Lung (tissue), 12 donors: ENCODE data around the gene FN3K. TPM values are rescaled to one million over a fixed set of nuclear protein-coding genes. Genes with fewer than 3 reads are reported as not detected.

ENCODE experiments used
- ATAC-seq: fragments of 200-7000 bp; cut with Tn5 transposase; one replicate; pipeline ENCODE4 v1.9.1; 2020; ENCODE audit warnings: moderate number of reproducible peaks; ENCODE audit not compliant: insufficient read depth, low FRiP score
- DNase-seq, 3 donors: peaks; one replicate each; pipeline ENCODE4 v3.0.0-alpha.2; 2013 to 2017
- H3K27ac ChIP-seq, 2 donors: one replicate each; pipeline ENCODE4 v1.5.1; 2013; ENCODE audit warnings: mild to moderate bottlenecking in 2 of 2, moderate library complexity in 2 of 2, control low read depth in 1 of 2, inconsistent platforms in 1 of 2, low read depth in 1 of 2, low read length in 1 of 2
- H3K27me3 ChIP-seq, 3 donors: one replicate each; pipeline ENCODE4 v1.5.1; 2013; ENCODE audit warnings: low read length in 2 of 3; ENCODE audit not compliant: control insufficient read depth in 3 of 3, insufficient read depth in 3 of 3
- H3K36me3 ChIP-seq, 4 donors: one replicate each; pipeline ENCODE4 v1.5.1; 2013; ENCODE audit warnings: low read length in 4 of 4, mild to moderate bottlenecking in 1 of 4, moderate library complexity in 1 of 4; ENCODE audit not compliant: control insufficient read depth in 4 of 4, insufficient read depth in 4 of 4
- H3K4me1 ChIP-seq, 5 donors: one replicate each; pipeline ENCODE4 v1.5.1; 2013; ENCODE audit warnings: low read length in 5 of 5, mild to moderate bottlenecking in 2 of 5, moderate library complexity in 1 of 5; ENCODE audit not compliant: control insufficient read depth in 5 of 5, insufficient read depth in 5 of 5
- H3K4me3 ChIP-seq: one replicate; pipeline ENCODE4 v1.5.1; 2013; ENCODE audit warnings: mild to moderate bottlenecking, control low read depth, moderate library complexity
- H3K9ac ChIP-seq, 2 donors: one replicate each; pipeline ENCODE4 v1.5.1; 2013; ENCODE audit warnings: low read length in 2 of 2, control low read depth in 1 of 2; ENCODE audit not compliant: insufficient read depth in 1 of 2
- H3K9me3 ChIP-seq, 4 donors: one replicate each; pipeline ENCODE4 v1.5.1; 2013; ENCODE audit warnings: low read length in 3 of 4, mild to moderate bottlenecking in 1 of 4, moderate library complexity in 1 of 4; ENCODE audit not compliant: control insufficient read depth in 4 of 4, insufficient read depth in 3 of 4
- CTCF ChIP-seq: IDR thresholded peaks from 2 replicates; pipeline ENCODE4 v1.5.1; 2012; ENCODE audit warnings: mild to moderate bottlenecking; ENCODE audit errors: control extremely low read depth, extremely low read depth
- WGBS, 2 donors: extraction: QIAGEN DNeasy Blood & Tissue Kit; methylation state at CpG; one replicate each; pipeline ENCODE4 v1.1.7; 2013; 5-methylcytosine and 5-hydroxymethylcytosine counted together
- polyA plus RNA-seq, 2 donors: library from polyadenylated mRNA; stranded (reverse); fragments of 200-250 nt; gene quantifications; one replicate each; pipeline ENCODE4 v1.2.1, GENCODE V29; 2013
- total RNA-seq, 2 donors: library from RNA; depleted of rRNA in 1 of 2; stranded (reverse); fragments of >200 nt in 1 of 2; gene quantifications; one replicate each; pipeline ENCODE4 v1.2.1, GENCODE V29; 2014 to 2021
- donor health status: control.
- donor health status: control.
- donor health status: Bipolar disorder and iron deficiency.
- donor health status: healthy.
- donor health status: DM: yes; HTN: yes; CAD: no.

FN3K gene
- total and polyA plus RNA-seq, 4 donors, result 5.0 to 21.0 (median 16.4) TPM

GRCh38 chr17:82703935-82704865 is 31.2 kb upstream of the FN3K start:
- Histone ChIP-seq H3K4me1 (peaks cover 0 to 12% (median 4%) of the 10 kb centered on the region in 5 donors), H3K4me3 (no peak overlapping the region), H3K36me3 (no peaks in the 10 kb centered on the region), H3K27me3 (no peaks in the 10 kb centered on the region), H3K9ac (no peak overlapping the region), H3K27ac (no peak overlapping the region), H3K9me3 (no peaks in the 10 kb centered on the region)
- TF ChIP-seq CTCF, result no peak
- ATAC-seq, result no peak
- WGBS, 2 donors, result 75 to 81% methylated on average over 38 of the region's 38 CpGs
- no peak for DNase-seq

- TF ChIP-seq CTCF, result no peak
- H3K9ac ChIP-seq, result no peak overlapping the region
- WGBS, 2 donors, result 84% methylated on average over 13 of the region's 13 CpGs
Measured at GRCh38 chr17:82704886-82705285, 30.5 kb upstream of the FN3K start.

GRCh38 chr17:82705756-82706155 is 29.7 kb upstream of the FN3K start:
- Histone ChIP-seq H3K4me3 (no peak overlapping the region), H3K9ac (no peak overlapping the region), H3K27ac (no peak overlapping the region), H3K27me3 (no peaks in the 10 kb centered on the region), H3K9me3 (peaks cover 0 to 3% (median 0%) of the 10 kb centered on the region in 4 donors), H3K36me3 (no peaks in the 10 kb centered on the region), H3K4me1 (peaks cover 0 to 8% (median 0%) of the 10 kb centered on the region in 5 donors)
- no peak for TF ChIP-seq CTCF
- DNase-seq (no peak), ATAC-seq (no peak)
- 91 to 95% methylated on average over 18 of the region's 18 CpGs for WGBS, 2 donors

More at GRCh38 chr17:82704886-82705285, 30.5 kb upstream of the FN3K start:
- H3K4me3 ChIP-seq, result no peak overlapping the region
- DNase-seq (no peak), ATAC-seq (no peak)
- H3K27me3 ChIP-seq, result no peaks in the 10 kb centered on the region
- no peaks in the 10 kb centered on the region for H3K36me3 ChIP-seq
- no peaks in the 10 kb centered on the region for H3K9me3 ChIP-seq
- H3K27ac ChIP-seq, result no peak overlapping the region
- H3K4me1 ChIP-seq, result peaks cover 0 to 8% (median 0%) of the 10 kb centered on the region in 5 donors
